Measurements from ENCODE around the gene PURB.
"Not testable (repeated sequence)": the region's sequence is repeated elsewhere in the genome, so short reads cannot be mapped to it uniquely, and the experiment has no call there.

- not testable (repeated sequence) for TF ChIP-seq CTCF (IDR thresholded peaks at IDR 0.05; ENCODE audit: poor library complexity); EZH2phosphoT487 (IDR thresholded peaks at IDR 0.05; ENCODE audit: low read depth, severe bottlenecking, unreplicated experiment); EZH2 (IDR thresholded peaks at IDR 0.05; ENCODE audit: borderline replicate concordance)
Measured at GRCh38 chr7:44861949-44862348, 23.4 kb downstream of the PURB start.
